B cell (primary cell): Measurements from ENCODE around the gene WEE2. TPM values are rescaled to one million over a fixed set of nuclear protein-coding genes. Genes with fewer than 3 reads are reported as not detected.

Experiments
- ATAC-seq: fragments of 200-7000 bp; cut with Tn5 transposase; one replicate; pipeline ENCODE4 v1.10.0; 2021; ENCODE audit warnings: low read depth, mild to moderate bottlenecking, moderate number of reproducible peaks, moderate library complexity
- CTCF ChIA-PET: fragments of 350-600 bp; sonication (Branson Sonifier 250); formaldehyde crosslinking; loops from one replicate; lab custom pipeline; 2021; ENCODE audit warnings: antibody characterized with exemption, inconsistent platforms; lab: Charles Lee
- POLR2A ChIA-PET: fragments of 350-600 bp; sonication (Branson Sonifier 250); formaldehyde crosslinking; loops from one replicate; lab custom pipeline; 2021; ENCODE audit warnings: antibody characterized with exemption; lab: Charles Lee
- DNase-seq: peaks from one replicate; pipeline ENCODE4 v3.0.0; 2013
- H2AFZ ChIP-seq: 2 replicates; pipeline ENCODE4 v1.6.1; 2012; ENCODE audit warnings: mild to moderate bottlenecking, low read depth, low read length; ENCODE audit not compliant: insufficient read depth, poor library complexity, severe bottlenecking
- H3K27ac ChIP-seq, 2 donors: 1 replicate in 1 of 2; 2 replicates in 1 of 2; pipeline ENCODE4 v1.5.1; 2012 to 2013; ENCODE audit warnings: low read length in 2 of 2, mild to moderate bottlenecking in 2 of 2, moderate library complexity in 1 of 2
- H3K27me3 ChIP-seq, 4 experiments: fragments of 200-600 bp in 1 of 4; sonication (generic) in 1 of 4; replicated peaks in 1 of 4; 1 replicate in 2 of 4; 2 replicates in 2 of 4; pipeline versions ENCODE4 v1.6.1 to v1.7.0; 2013 to 2016; ENCODE audit warnings: low read length in 3 of 4, mild to moderate bottlenecking in 2 of 4, mixed read lengths in 1 of 4, moderate library complexity in 1 of 4; ENCODE audit not compliant: insufficient read depth in 4 of 4, control insufficient read depth in 3 of 4; ENCODE audit errors: control extremely low read depth in 1 of 4
- H3K36me3 ChIP-seq, 2 experiments: replicated peaks in 1 of 2; 1 replicate in 1 of 2; 2 replicates in 1 of 2; pipeline versions ENCODE4 v1.6.1 to v1.7.1; 2013; ENCODE audit warnings: low read length in 1 of 2; ENCODE audit not compliant: insufficient read depth in 2 of 2, control insufficient read depth in 1 of 2; ENCODE audit errors: control extremely low read depth in 1 of 2, extremely low read depth in 1 of 2
- H3K4me1 ChIP-seq, 2 donors: fragments of 200-600 bp in 1 of 2; sonication (generic) in 1 of 2; 1 replicate in 1 of 2; 2 replicates in 1 of 2; pipeline versions ENCODE4 v1.5.1 to v1.6.1; 2013 to 2017; ENCODE audit warnings: low read length in 2 of 2; ENCODE audit not compliant: control insufficient read depth in 2 of 2, insufficient read depth in 2 of 2
- H3K4me2 ChIP-seq: replicated peaks from 2 replicates; pipeline ENCODE3; 2012; ENCODE audit warnings: mild to moderate bottlenecking, low read depth, low read length; ENCODE audit not compliant: poor library complexity, severe bottlenecking
- H3K4me3 ChIP-seq, 5 experiments: fragments of 200-600 bp in 1 of 5; sonication (generic) in 1 of 5; 1 replicate in 3 of 5; 2 replicates in 2 of 5; pipeline versions ENCODE4 v1.5.1 to v1.7.0; 2011 to 2016; ENCODE audit warnings: low read length in 4 of 5, mild to moderate bottlenecking in 4 of 5, low read depth in 2 of 5, control low read depth in 1 of 5, moderate library complexity in 1 of 5; ENCODE audit not compliant: insufficient read depth in 1 of 5; ENCODE audit errors: control extremely low read depth in 1 of 5, extremely low read depth in 1 of 5
- H3K79me2 ChIP-seq: fragments of 200-600 bp; sonication (generic); one replicate; pipeline ENCODE4 v1.6.0; 2016; ENCODE audit warnings: low read length; ENCODE audit not compliant: control insufficient read depth, insufficient read depth
- H3K9ac ChIP-seq: fragments of 200-600 bp; sonication (generic); 2 replicates; pipeline ENCODE4 v1.6.1; 2017; ENCODE audit warnings: mild to moderate bottlenecking, low read length, moderate library complexity
- H3K9me3 ChIP-seq, 3 donors: one replicate each; pipeline versions ENCODE4 v1.6.1 to v1.7.1; 2013; ENCODE audit warnings: low read length in 2 of 3; ENCODE audit not compliant: control insufficient read depth in 2 of 3, insufficient read depth in 1 of 3; ENCODE audit errors: control extremely low read depth in 1 of 3
- H4K20me1 ChIP-seq: 2 replicates; pipeline ENCODE4 v1.6.0; 2012; ENCODE audit warnings: mild to moderate bottlenecking, low read length; ENCODE audit not compliant: insufficient read depth, control insufficient read depth, poor library complexity, severe bottlenecking
- H3K27ac Mint-ChIP-seq: one replicate; pipeline ENCODE4 v1.8.0; 2021; ENCODE audit warnings: mixed read lengths
- H3K27me3 Mint-ChIP-seq: one replicate; pipeline ENCODE4 v1.8.0; 2021; ENCODE audit warnings: mixed read lengths
- H3K4me1 Mint-ChIP-seq: one replicate; pipeline ENCODE4 v1.8.0; 2021; ENCODE audit warnings: mixed read lengths
- H3K4me3 Mint-ChIP-seq: one replicate; pipeline ENCODE4 v1.8.0; 2021; ENCODE audit warnings: mixed read lengths
- H3K9me3 Mint-ChIP-seq: one replicate; pipeline ENCODE4 v1.8.0; 2022; ENCODE audit warnings: mixed read lengths; ENCODE audit not compliant: insufficient read depth
- CTCF ChIP-seq: fragments of 200-600 bp; IDR thresholded peaks from one replicate; pipeline ENCODE4 v1.8.0; 2022; ENCODE audit warnings: antibody characterized with exemption, mild to moderate bottlenecking
- EZH2 ChIP-seq: IDR thresholded peaks from 2 replicates; pipeline ENCODE4 v1.6.1; 2012; ENCODE audit warnings: borderline replicate concordance, low read depth, mild to moderate bottlenecking, moderate library complexity, low read length; ENCODE audit not compliant: insufficient read depth, poor library complexity, severe bottlenecking
- WGBS: methylation state at CpG from one replicate; pipeline ENCODE4 v1.1.5; 2013; ENCODE audit warnings: missing lambda C conversion rate; ENCODE audit not compliant: insufficient coverage; 5-methylcytosine and 5-hydroxymethylcytosine counted together
- intact Hi-C: fragments of 100-400 bp; cut with micrococcal nuclease; formaldehyde crosslinking; loops from one replicate; pipeline ENCODE4 v1.10.0; 2022
- polyA plus RNA-seq: library from polyadenylated mRNA; depleted of rRNA; stranded (reverse); fragments of >200 nt; gene quantifications from 2 replicates; pipeline ENCODE4 v1.2.3, GENCODE V29; 2012
- total RNA-seq, 2 donors: library from RNA; stranded (reverse); fragments of 120-200 nt in 1 of 2; gene quantifications; 1 replicate in 1 of 2; 2 replicates in 1 of 2; pipeline versions ENCODE4 v1.2.3 to v1.2.4, GENCODE V29; 2013 to 2022

Gene WEE2
- total and polyA plus RNA-seq, 2 donors (not counting 1 experiment from before 2014, with no cell fraction given), result not detected

DNA sequence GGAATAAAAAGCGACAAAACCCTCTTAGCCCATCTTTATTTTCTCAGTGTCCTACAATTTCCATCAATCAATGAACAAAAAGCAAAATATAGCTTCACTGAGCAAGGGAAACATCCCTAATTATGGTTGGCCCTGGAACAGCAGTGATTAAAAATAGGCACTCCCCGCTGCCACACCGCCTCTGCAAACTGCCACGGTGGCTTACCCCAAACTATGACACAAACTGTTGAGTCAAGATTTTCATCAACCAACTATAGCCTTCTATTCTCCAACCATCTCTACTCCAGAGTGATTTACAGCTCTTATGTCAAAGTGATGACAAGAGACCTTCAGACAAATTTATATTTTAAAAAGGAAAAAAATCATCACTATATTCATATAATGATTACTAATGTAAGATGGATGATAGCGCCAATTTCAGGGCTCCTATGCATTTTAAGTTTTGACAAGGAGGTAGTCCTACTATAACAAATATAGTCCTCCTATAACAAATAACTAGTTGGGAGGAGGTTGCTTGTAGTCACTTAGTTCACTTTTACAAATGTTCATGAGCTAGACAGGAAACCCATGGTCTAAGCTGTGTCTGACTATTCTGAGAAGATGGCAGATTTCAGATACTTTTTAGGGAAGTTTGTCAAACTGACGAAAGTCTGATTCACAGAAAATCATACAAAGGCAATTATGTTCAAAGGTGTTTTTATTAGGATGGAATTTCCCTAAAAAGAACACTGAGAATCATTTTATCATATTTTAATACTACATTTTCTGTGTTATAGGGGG lies 32.5 kb upstream of the WEE2 start:
- POLR2A ChIA-PET, result no interaction called here

More for the DNA sequence above, 32.5 kb upstream of the WEE2 start:
- Mint-ChIP-seq H3K27me3 (no peaks in the 10 kb centered on the region), H3K27ac (no peak overlapping the region), H3K9me3 (no peaks in the 10 kb centered on the region), H3K4me1 (peaks cover 15% of the 10 kb centered on the region), H3K4me3 (no peak overlapping the region)
- no peak overlapping the region for H3K9ac ChIP-seq
- H3K27ac ChIP-seq, result no peak overlapping the region
- intact Hi-C loops, result no loop called here
- H3K36me3 ChIP-seq, result peaks cover 6 to 40% of the 10 kb centered on the region in 2 experiments
- peak; percentile 28 for ATAC-seq
- H3K4me2 ChIP-seq, result no peak overlapping the region
- CTCF ChIA-PET, result interaction anchor here (1.6 to 1.7 kb wide), 2 partner anchors 11 to 21 kb away, joined by 4 to 5 read pairs; no protein-coding TSS in a partner anchor
- no peaks in the 10 kb centered on the region for H3K4me1 ChIP-seq
- H3K79me2 ChIP-seq, result no peaks in the 10 kb centered on the region
- no peaks in the 10 kb centered on the region for H3K27me3 ChIP-seq
- H4K20me1 ChIP-seq, result no peaks in the 10 kb centered on the region
- no peak for TF ChIP-seq EZH2
- TF ChIP-seq CTCF, result no peak
- H2AFZ ChIP-seq, result no peak overlapping the region
- no peaks in the 10 kb centered on the region for H3K9me3 ChIP-seq
- no peak overlapping the region for H3K4me3 ChIP-seq
- peak; percentile 24 for DNase-seq
- WGBS, result 40% methylated on average over 3 of the region's 6 CpGs
